ENCODE results near the gene AJUBA.

Gene AJUBA

GRCh38 chr14:23013054-23013748, 30.9 kb upstream of the AJUBA start:
- DNase-seq (ENCODE audit: extremely low read depth, low read depth): no peak
- no peak for TF ChIP-seq CTCF (IDR thresholded peaks at IDR 0.05; ENCODE audit: low read depth, low read length)

- TF ChIP-seq CTCF (IDR thresholded peaks at IDR 0.05; ENCODE audit: low read depth, low read length): no peak
- no peak for DNase-seq (ENCODE audit: extremely low read depth, low read depth)
Observed at GRCh38 chr14:23009939-23010726, 27.8 kb upstream of the AJUBA start, which contains the start of gene C14orf93. Gene C14orf93, minus strand, starts transcription at chr14:23010143. Its CDS starts 11,120 bp downstream, at chr14:22999023.

GRCh38 chr14:23009483-23009938, 27.2 kb upstream of the AJUBA start:
- no peak for DNase-seq (ENCODE audit: extremely low read depth, low read depth)
- TF ChIP-seq CTCF (IDR thresholded peaks at IDR 0.05; ENCODE audit: low read depth, low read length): no peak

DNA sequence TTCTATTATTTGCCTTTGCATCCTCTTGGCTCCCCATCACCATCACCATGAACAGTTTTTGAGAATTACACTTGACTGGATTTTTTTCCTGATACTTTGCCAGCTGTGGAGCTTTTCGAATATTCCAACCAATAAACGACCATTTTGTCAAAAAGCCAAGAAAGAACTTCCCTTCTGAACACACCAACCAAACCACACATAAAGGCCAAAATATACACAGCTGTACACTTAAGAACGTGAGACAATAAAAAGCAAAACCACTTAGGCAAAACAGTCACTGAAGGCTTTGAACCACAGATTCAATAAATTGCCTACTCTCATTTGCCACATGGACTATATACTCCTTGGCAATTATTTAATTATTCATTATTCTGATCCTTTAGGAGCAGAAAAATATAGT, 26.5 kb upstream of the AJUBA start:
- DNase-seq (ENCODE audit: extremely low read depth, low read depth): no peak

GRCh38 chr14:23006544-23007419, 24.4 kb upstream of the AJUBA start:
- peak; percentile 93 for DNase-seq (ENCODE audit: extremely low read depth, low read depth)

More for the DNA sequence above, 26.5 kb upstream of the AJUBA start:
- no peak for TF ChIP-seq CTCF (IDR thresholded peaks at IDR 0.05; ENCODE audit: low read depth, low read length)

DNA sequence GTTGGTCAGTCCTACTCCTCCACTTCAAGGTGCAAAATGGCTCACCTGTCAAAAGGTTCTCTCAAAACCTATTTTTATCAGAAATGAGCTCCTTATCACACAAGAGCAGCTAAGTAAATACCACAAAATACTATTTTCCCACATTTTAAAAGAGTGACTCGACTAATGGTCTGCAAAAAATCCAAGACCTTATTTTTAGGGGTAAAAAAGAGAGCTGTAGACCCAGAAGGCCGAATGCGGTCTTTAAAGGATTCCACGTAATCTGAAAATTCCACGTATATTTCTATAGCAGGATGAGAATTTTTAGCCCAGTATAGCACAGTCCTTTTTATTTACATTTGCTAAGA, 23.8 kb upstream of the AJUBA start:
- DNase-seq (ENCODE audit: extremely low read depth, low read depth): no peak
- TF ChIP-seq CTCF (IDR thresholded peaks at IDR 0.05; ENCODE audit: low read depth, low read length): no peak

More at GRCh38 chr14:23006544-23007419, 24.4 kb upstream of the AJUBA start:
- peak; percentile 34 for TF ChIP-seq CTCF (IDR thresholded peaks at IDR 0.05; ENCODE audit: low read depth, low read length)
